HG03354 (cell line): ENCODE measurements around the gene WAC.

Experiments
- ATAC-seq: cut with Tn5 transposase; IDR thresholded peaks from one replicate; pipeline ENCODE4 v1.9.1; 2021; ENCODE audit warnings: mild to moderate bottlenecking; ENCODE audit not compliant: unreplicated experiment, poor library complexity, severe bottlenecking

Gene WAC

DNA sequence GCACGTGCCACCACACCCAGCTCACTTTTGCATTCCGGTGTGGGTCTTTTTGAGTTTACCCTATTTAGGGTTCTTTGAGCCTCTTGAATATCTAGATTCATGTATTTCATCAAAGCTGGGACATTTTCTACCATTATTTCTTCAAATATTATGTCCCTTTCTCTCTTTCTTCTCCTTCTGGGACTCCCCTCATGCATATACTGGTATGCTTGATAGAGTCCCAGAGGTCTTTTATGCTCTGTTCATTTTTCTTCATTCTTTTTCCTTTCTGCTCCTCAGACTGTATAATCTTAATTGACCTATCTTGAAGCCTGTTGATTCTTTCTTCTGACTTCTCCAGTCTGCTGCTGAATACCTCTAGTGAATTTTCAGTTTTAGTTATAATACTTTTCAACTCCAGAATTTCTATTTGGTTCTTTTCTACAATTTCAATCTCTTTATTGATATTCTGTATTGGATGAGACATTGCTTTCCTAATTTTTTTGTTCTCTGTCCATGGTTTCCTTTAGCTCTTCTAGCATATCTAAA is 9.1 kb upstream of the WAC start:
- ATAC-seq = no peak

DNA sequence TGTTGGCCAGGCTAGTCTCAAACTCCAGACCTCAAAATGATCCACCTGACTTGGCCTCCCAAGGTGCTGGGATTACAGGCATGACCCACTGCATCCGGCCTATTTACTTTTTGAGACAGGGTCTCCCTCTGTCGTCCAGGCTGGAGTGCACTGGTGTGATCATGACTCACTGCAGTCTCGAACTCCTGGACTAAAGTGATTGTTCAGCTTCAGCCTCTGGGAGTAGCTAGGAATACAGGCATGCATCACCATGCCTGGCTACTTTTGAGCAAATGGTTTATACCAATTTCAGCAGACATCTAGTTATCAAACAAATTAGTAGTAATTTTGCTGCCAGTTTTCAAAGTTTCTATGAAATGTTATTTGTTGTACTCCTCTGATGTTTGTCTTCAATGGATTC is 2.2 kb upstream of the WAC start:
- no peak for ATAC-seq

DNA sequence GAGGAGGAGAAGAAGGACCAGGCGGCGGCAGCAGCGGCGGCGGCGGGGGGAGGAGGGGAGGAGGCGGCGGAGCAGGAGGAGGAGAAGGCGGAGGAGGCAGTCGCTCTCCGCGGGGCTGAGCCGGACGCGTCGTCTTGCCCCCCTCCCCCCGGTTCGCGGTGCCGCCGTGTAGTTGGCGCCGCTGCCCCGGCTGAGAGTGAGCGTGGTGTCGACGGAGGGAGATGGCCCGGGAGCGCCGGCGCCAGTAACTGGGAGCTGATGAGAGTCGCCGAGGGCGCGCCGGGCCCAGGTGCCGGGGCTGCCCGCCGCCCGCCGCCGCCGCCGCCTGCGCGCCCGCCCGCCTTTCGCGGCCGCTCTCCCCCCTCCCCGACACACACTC is 257 bp downstream of the WAC start:
- ATAC-seq = peak; percentile 6

DNA sequence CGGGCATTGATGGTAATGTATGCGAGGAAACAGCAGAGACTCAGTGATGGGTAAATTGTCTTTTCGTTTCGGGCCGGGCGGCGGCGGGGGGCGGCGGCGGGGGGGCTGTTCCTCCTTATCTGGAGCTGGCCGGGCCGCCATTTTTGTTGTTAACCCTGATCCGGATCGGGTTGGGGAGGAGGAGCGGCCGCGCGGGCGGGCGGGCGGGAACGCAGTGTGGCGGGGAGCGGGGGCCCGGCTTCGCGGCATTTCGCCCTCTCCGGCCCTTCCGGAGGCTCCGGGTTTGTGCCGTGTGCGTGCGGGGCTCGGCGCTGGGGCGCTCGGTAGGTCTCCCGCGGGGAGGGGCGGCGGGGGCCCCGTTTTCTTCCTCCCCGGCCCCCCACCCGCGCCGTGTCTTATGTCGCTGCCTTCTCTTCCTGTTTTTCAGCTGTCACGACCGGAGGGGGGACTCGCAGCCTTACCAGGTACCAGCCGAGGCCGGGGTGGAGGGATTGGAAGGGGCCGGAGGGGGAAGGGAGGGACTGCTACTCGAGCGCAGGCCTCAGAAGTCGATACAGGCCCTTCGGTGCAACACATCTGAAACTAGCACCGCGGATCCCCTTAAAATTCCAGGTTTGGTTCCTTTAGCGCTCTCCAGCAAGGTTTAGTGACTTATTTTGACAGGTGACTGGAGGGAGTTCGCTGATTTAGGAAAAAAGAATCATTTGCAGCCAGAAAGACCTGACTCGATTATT is 820 bp downstream of the WAC start:
- ATAC-seq = peak; percentile 22

DNA sequence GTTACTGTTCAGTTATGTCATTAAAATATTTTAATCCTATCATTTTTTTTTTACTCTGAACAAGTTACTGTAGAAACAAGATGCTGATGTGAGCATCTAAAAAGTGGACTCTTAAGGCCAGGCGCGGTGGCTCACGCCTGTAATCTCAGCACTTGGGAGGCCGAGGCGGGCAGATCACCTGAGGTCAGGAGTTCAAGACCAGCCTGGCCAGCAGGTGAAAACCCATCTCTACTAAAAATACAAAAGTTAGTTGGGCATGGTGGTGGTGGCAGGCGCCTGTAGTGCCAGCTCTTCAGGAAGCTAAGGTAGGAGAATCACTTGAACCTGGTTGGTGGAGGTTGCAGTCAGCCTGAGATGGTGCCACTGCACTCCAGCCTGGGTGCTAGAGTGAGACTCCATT is 2.9 kb downstream of the WAC start:
- no peak for ATAC-seq

DNA sequence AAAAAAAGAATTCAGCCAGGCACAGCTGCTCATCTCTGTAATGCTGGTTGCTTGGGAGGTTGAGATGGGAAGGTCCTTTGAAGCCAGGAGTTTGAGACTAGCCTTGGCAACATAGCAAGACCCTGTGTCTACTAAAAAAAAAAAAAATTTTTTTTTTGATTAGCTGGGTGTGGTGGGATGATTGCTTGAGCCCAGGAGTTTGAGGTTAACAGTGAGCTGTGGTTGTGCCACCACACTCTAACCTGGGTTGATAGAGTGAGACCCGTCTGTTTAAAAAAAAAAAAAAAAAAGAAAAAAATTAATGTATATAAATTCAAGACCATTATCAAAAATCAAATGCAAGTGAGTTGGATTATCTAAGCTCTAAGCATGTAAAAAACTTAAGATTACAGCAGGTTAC is 5.7 kb downstream of the WAC start:
- no peak for ATAC-seq

DNA sequence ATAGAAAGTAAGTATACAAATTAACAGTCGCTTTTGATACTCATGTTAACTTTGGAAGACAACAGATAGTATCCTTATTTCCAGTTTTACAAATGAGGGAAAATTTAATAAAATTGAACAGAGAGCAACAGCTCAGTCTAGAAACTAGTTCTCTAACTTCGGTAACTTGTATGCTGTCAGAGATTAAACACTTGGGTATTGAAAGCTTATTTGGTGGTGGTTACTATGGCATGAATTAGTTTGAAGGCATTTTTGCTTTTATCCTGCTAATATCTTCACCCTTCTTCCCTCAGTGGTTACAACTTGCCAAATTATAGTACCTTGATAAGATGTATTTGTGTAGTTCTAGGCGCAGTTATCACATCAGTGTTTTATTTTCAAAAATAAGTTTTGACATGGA is 7.2 kb downstream of the WAC start:
- no peak for ATAC-seq

DNA sequence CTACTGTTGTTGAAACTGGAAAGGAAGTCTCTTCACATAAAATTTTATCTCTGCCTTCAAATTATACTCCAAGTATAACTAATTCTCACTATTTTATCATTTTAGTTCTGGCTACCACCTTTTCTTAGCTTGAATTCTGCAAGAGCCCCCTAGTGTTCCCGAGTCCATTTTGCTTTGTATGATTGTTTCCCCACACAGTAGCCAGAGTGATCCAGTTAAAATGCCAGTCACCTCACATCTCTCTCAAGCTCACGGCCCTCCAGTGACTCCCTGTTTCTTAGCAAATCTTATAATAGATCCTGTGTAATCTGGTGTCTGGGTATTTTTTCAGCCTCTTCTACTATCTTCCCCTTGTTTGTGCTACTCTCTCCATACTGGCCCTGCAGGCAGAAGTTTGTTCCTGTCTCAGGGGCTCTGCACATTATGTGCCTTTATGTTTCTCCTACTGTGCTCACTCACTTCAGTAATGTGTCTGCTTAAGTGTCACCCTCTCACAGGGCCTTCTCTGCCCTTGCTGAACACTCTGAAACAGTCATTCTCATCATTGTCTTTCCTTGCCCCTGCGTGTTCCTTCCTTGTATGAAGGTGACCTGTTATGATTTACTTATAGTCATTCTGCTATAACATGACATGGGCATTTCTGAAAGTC is 8.9 kb downstream of the WAC start:
- ATAC-seq = no peak

DNA sequence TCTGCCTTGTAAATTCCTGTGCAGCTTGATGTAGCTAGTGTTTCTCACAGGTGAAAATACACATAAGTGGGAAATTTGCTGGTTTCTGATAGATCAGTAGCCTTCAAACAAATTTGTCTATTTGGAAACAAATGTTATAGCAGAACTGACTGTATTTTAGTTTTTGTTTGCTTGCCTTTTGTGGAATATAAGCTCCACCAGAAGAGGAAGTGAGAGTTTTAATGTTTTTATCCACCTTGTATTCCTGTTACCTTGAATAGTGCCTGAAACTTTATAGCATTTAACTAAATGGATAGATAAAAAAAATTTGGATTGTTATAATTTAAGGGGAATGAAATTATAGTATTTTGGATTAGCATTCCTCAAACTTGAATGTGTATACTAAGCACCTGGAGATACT is 9.8 kb downstream of the WAC start:
- ATAC-seq = no peak

DNA sequence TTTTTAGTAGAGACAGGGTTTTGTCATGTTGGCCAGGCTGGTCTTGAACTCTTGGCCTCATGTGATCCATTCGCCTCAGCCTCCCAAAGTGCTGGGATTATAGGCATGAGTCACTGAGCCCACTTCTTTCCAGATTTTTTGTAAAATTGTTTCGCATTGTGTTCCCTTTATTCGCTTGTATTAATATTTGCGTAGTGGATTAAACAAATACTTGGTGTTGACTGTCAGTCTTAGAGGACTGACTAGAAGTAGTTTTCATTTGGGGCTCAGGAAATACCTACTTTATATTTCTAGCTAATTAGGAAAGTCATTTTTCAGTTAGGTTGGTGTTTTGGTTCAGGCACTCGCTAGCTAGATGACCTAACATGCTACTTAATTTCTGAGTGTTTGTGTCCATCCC is 11.1 kb downstream of the WAC start:
- ATAC-seq = no peak

DNA sequence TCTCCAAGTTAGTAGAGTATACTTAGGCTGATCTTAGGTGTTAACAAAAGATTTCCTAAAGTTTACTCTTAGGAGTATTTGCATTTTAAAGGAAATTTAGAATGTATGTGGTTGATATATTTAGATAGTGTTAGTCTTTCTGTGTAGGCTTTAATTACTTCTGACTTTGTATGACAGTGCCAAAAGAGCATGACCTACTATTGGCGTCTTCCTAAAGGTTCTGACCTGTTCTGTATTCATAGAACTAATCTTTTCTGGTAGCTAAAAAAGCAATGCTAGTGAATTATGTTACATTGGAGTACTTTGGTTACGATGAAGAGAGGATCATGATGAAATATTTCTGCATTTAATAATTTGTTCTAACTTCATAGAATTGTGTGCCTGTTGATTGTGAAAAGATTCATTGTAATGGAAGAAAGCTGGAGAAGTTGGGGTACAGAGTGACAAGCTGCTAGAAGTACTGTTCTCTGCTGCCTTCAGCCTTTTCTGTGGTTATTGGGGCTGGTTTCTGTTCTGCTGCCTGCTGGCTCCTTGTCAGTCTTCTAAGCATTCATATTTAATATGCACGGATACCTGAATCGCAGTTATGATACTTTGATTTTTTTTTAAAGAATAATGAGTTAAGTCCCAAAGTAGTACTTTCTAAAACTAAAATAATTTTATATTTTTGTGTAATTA is 13.2 kb downstream of the WAC start:
- peak; percentile 74 for ATAC-seq

DNA sequence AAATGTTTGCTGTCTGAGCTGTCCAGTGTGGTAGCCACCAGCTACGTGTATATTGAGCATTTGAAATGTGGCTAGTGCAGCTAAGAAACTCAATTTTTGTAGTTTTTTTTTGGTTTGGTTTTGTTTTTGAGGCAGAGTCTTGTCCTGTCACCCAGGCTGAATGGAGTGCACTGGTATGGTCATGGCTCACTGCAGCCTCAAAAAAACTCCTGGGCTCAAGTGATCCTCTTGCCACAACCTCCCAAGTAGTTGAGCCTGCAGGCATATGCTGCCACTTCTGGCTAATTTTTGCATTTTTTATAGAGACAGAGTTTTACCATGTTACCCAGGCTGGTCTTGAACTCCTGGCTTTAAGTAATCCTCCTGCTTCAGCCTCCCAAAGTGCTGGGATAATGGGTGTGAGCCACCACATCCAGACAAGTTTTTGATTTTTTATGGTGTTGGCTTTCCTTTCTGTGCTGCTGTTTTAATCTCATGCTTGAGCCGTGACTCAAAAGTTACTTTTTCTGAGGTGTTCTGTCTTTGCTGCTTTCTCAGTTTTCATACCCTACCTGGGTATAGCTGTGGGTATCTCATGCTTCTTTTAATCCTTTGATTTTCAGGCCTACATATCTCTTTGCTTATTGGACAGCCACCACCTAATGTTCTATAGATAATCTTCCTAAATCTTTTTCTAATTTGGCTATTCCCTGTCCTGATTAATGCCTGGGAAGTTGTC is 16.0 kb downstream of the WAC start:
- no peak for ATAC-seq

DNA sequence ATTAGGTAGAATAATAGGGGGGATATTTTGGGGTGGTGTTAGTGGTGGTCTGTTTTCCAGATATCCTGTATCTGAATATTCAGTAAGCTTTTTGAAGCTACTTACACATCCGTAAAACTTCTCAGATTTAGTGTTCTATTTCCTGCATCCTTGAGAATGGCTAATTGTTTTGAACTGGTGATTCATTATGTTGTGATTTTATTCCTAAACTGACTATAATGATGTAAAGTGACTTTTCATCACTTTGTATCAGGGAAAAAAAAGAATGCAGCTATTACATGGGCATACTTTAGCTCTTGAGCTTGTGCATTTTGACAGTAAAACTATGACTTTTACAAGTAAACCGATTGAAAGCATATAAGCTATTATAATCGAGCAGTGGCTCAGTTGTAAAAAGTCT is 18.2 kb downstream of the WAC start:
- no peak for ATAC-seq

DNA sequence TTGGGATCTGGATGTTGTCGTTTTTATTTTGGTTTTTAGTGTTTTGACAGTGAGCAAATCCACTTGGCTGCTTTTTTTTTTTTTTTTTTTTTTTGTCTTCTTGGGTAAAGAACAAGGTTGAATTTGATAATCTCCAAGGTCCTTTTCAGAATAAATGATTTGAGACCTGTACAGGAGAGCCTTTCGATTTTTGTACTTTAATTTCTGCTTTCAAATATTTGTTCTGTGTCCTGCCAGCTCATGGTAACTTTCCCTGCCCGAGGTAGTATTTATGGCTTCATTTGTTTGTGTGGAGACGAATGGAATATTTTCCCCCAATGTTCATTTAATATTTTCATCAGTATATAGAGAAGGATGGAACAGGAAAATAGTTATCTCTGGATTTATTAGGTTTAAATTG is 19.9 kb downstream of the WAC start:
- ATAC-seq = no peak

DNA sequence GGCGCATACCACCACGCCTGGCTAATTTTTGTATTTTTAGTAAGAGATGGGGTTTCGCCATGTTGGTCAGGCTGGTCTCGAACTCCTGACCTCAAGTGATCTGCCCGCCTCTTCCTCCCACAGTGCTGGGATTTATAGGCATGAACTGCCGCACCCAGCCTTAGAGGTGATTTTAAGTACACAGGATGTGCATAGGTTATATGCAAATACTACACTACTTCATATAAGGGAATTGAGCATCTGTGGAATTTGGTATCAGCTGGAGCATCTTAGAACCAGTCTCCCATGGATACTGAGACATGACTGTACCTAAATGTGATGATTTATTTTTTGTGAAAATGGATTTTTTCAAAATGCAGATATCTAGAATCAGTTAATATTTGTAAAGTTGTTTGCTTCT is 21.1 kb downstream of the WAC start:
- no peak for ATAC-seq

DNA sequence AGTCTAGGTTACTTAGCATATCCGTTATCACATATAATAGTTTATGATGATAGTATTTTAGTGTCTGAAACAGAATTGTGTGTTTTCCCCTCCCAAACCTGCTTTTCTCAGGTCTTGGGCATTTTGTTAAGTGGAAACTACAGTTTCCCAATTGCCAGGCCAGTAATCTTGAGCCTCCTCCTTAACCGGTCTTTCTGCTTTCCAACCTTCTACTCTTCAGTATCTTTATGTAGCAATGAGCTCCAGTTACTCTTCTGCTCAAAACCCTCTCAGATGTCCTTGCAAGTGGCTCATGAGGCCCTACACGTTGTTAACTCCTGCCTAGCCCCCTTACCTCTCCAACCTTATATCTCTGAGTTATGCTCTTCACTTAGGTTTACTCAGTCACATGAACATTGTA is 22.0 kb downstream of the WAC start:
- ATAC-seq = no peak

DNA sequence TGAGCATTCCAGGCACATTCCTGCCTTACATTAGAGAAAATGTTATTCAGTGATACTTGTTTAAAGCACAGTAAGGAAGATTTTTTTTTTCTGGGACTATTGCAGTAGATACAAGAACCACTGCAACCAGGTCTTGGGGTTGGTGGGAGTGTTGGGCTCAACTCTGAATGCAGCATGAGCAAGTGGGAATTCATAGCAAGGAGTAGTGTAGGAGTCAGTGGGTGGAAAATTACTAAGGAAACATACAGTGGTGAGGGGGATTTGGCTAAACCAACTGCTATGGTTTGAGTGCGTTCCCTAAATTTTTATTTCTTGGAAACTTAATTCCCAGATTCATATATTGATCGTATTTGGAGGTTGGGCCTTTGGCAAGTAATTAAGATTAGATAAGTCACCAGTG is 22.4 kb downstream of the WAC start:
- no peak for ATAC-seq

DNA sequence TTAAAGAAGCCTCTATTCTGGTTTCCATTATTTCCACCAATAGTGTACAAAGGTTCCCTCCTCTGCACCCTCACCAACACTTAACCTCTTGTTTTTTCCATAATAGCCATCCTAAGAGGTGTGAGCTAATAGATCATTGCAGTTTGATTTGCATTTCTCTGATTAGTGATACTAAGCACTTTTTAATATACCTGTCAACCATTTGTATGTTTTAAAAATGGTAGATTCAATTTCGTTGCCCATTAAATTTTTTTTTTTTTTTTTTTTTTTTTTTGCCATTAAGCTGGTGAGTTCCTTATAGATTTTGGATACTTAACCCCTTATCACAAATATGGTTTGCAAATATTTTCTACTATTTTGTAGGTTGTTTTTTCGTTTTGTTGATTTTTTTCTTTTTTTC is 23.2 kb downstream of the WAC start:
- no peak for ATAC-seq

DNA sequence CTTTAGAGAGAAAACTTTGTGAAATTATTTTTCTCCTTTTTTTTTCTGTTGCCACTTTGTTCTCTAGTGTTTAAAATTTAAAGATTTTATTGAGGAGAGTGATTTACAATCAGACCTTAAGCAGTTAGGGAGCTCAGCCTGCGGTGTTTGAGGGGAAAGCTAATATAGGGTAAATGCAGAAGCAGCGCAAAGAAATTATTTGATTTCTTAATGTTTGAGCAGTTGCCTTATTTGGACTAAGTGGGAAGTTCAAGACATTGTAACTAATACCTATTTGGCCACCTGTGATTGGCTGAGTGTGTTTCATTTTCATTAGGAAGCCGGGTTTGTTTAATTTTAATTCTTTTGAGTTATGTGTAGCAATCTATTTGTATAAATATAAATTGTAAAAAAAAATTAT is 25.3 kb downstream of the WAC start:
- no peak for ATAC-seq

DNA sequence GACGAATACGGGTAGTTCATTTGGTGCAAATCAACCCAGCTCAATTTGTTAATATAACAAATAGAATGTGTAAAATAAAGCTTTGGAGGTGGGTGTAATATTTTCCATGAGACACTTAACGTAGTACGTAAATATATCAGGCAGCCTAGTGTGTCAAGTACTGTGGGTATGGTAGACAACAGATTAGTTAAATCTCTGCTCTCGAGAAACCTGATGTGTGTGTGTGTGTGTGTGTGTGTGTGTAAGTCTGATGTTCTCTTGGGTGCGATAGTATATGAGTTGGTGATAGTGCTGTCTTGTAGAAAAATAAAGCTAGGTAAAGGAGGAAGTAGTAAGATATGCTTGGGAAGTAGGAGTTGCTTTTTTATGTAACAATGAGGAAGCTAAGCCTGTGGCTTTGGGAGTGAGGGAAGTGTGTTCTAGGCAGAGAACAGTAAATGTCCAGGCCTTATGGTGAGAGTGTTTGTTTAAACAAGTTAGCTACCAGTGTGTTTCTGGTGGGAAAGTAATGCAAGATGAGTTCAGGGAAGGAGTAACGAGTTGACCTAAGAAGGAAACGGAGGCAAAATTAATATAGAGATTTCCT is 26.1 kb downstream of the WAC start:
- ATAC-seq = no peak
